A172 (cell line): ENCODE data around the gene MISP. TPM values are rescaled to one million over a fixed set of nuclear protein-coding genes. Genes with fewer than 3 reads are reported as not detected.
"Not testable (repeated sequence)": the region's sequence is repeated elsewhere in the genome, so short reads cannot be mapped to it uniquely, and the experiment has no call there.

Source experiments
- DNase-seq: peaks from one replicate; pipeline ENCODE4 v3.0.0-alpha.2; 2015; ENCODE audit warnings: low spot score
- total RNA-seq: library from RNA; depleted of rRNA; stranded (reverse); fragments of >200 nt; shearing (Covaris generic); gene quantifications from 2 replicates; pipeline ENCODE4 v1.2.3, GENCODE V29; 2014; rRNA removed

The MISP gene
- total RNA-seq = 58.6 and 86.2 TPM in 2 replicates

GRCh38 chr19:750640-751423 is at the start of gene MISP:
Gene MISP, plus strand, starts transcription at chr19:751112. Its CDS starts 5,835 bp downstream, at chr19:756947.
- peak; percentile 51 for DNase-seq

- DNase-seq = not testable (repeated sequence)
Observed at GRCh38 chr19:702847-703246, 48.1 kb upstream of the MISP start.

GRCh38 chr19:703329-703650 is 47.6 kb upstream of the MISP start:
- no peak for DNase-seq

- DNase-seq = no peak
Observed at GRCh38 chr19:703651-704446, 47.1 kb upstream of the MISP start.

- no peak for DNase-seq
Observed at GRCh38 chr19:704447-704741, 46.5 kb upstream of the MISP start.

- no peak for DNase-seq
Observed at GRCh38 chr19:708154-709143, 42.5 kb upstream of the MISP start, which contains the start of gene PALM. Gene PALM, plus strand, starts transcription at chr19:708935. Its CDS starts 212 bp downstream, at chr19:709147.

GRCh38 chr19:709196-709964 is 41.5 kb upstream of the MISP start:
- no peak for DNase-seq

- DNase-seq = no peak
Observed at GRCh38 chr19:709965-710571, 40.8 kb upstream of the MISP start.

GRCh38 chr19:710767-711166 is 40.1 kb upstream of the MISP start:
- DNase-seq = no peak

GRCh38 chr19:711254-711653 is 39.7 kb upstream of the MISP start:
- DNase-seq = no peak

- no peak for DNase-seq
Observed at GRCh38 chr19:715347-715746, 35.6 kb upstream of the MISP start.

- no peak for DNase-seq
Observed at GRCh38 chr19:718251-718951, 32.5 kb upstream of the MISP start.

- no peak for DNase-seq
Observed at GRCh38 chr19:718991-719512, 31.9 kb upstream of the MISP start.

- DNase-seq = no peak
Observed at GRCh38 chr19:719636-720344, 31.1 kb upstream of the MISP start.

GRCh38 chr19:720345-721160 is 30.4 kb upstream of the MISP start:
- DNase-seq = no peak

- no peak for DNase-seq
Observed at GRCh38 chr19:722553-723101, 28.3 kb upstream of the MISP start.

GRCh38 chr19:723247-723646 is 27.7 kb upstream of the MISP start:
- no peak for DNase-seq

GRCh38 chr19:723714-724113 is 27.2 kb upstream of the MISP start:
- DNase-seq = no peak
